ENCODE data around the gene LSR.

DNA sequence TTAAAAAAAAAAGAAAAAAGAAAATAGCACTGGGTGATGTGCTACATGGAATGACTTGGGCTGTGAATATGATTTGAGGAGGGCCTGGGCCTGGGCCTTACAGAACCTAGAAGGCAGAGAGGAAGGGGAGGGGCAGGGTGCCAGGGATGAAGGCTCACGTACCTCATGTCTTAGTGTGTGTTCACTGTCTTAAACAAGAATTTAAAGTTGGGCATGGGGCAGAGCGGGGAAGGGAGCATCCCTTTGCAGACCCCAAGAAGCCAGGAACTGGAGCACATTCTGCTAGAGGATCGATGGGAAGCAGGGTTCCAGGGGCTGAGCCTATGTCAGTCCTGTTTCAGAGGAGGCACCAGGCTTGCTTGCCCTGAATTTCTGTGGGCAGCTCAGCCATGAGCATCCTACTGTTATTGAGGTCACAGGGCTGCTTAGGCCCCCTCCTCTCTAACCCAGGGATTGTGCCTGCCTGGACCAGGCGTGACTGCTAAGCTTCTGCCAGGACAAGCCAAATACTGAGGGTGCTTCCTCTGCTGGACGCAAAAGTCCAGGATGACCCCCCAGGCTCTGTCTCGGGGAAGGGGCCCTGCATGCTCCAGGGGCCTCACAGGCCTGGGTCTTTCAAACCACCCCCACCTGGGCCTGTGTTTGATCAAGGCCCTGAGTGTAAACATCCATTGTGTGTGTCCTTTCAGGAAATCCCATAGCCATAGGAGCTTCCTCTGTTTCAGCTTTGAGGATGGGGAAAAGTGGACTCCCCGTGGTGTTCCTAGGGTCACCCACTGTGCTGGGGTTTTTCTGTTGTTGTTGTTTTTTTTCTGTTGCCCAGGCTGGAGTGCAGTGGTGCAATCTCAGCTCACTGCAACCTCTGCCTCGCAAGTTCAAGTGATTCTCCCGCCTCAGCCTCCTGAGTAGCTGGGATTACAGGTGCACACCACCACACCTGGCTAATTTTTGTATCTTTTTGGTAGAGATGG lies 4.8 kb downstream of the LSR start:
- TF ChIP-seq, protein P1, sequence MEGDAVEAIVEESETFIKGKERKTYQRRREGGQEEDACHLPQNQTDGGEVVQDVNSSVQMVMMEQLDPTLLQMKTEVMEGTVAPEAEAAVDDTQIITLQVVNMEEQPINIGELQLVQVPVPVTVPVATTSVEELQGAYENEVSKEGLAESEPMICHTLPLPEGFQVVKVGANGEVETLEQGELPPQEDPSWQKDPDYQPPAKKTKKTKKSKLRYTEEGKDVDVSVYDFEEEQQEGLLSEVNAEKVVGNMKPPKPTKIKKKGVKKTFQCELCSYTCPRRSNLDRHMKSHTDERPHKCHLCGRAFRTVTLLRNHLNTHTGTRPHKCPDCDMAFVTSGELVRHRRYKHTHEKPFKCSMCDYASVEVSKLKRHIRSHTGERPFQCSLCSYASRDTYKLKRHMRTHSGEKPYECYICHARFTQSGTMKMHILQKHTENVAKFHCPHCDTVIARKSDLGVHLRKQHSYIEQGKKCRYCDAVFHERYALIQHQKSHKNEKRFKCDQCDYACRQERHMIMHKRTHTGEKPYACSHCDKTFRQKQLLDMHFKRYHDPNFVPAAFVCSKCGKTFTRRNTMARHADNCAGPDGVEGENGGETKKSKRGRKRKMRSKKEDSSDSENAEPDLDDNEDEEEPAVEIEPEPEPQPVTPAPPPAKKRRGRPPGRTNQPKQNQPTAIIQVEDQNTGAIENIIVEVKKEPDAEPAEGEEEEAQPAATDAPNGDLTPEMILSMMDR (IDR thresholded peaks at IDR 0.05) = no peak
- TF ChIP-seq POLR2A (IDR thresholded peaks at IDR 0.05) = no peak
